IMR-90 (cell line): ENCODE measurements around the gene GALNT13.

Source experiments
- CEBPB ChIP-seq: IDR thresholded peaks from 2 replicates; pipeline ENCODE4 v1.6.1; 2012; ENCODE audit warnings: low read depth, low read length, improper control_type of control experiment
- CTCF ChIP-seq: conservative IDR thresholded peaks from 2 replicates; pipeline ENCODE4 v1.5.1; 2012; ENCODE audit warnings: mild to moderate bottlenecking, low read depth, low read length, improper control_type of control experiment
- MAFK ChIP-seq: IDR thresholded peaks from 2 replicates; pipeline ENCODE4 v1.6.1; 2012; ENCODE audit warnings: low read depth, low read length, improper control_type of control experiment
- MAZ ChIP-seq: IDR thresholded peaks from 2 replicates; pipeline ENCODE4 v1.6.1; 2012; ENCODE audit warnings: low read depth, mild to moderate bottlenecking, low read length, improper control_type of control experiment, moderate library complexity, borderline replicate concordance
- POLR2A ChIP-seq: IDR thresholded peaks from 2 replicates; pipeline ENCODE4 v1.6.1; 2012; ENCODE audit warnings: mild to moderate bottlenecking, low read depth, low read length
- RAD21 ChIP-seq: IDR thresholded peaks from 2 replicates; pipeline ENCODE4 v1.6.1; 2012; ENCODE audit warnings: low read length, improper control_type of control experiment
- RFX5 ChIP-seq: IDR thresholded peaks from 2 replicates; pipeline ENCODE4 v1.8.0; 2012; ENCODE audit warnings: low read depth, mild to moderate bottlenecking, low read length, moderate library complexity

- TF ChIP-seq CTCF, result no peak
- TF ChIP-seq POLR2A, result no peak
- no peak for TF ChIP-seq RFX5
- TF ChIP-seq MAZ, result no peak
- no peak for TF ChIP-seq MAFK
- TF ChIP-seq CEBPB, result no peak
- TF ChIP-seq RAD21, result no peak
Measured at GRCh38 chr2:153858250-153858649, 13.5 kb upstream of the GALNT13 start.
